HepG2 (cell line): Measurements from ENCODE around the gene ST6GALNAC2. TPM values are rescaled to one million over a fixed set of nuclear protein-coding genes. Genes with fewer than 3 reads are reported as not detected.

Experiments
- BRD4 ChIP-seq: sonication (generic); formaldehyde crosslinking; IDR thresholded peaks from 2 replicates; pipeline ENCODE4 v1.4.0; 2020; ENCODE audit warnings: missing genetic modification reagents
- CEBPG ChIP-seq: IDR thresholded peaks from 2 replicates; pipeline ENCODE4 v1.6.1; 2016
- HHEX ChIP-seq: IDR thresholded peaks from 2 replicates; pipeline ENCODE4 v1.6.1; 2016; ENCODE audit warnings: control low read depth
- NONO ChIP-seq, 2 experiments: fragments of 450-650 bp in 1 of 2; sonication (generic) in 1 of 2; formaldehyde crosslinking in 1 of 2; IDR thresholded peaks in 1 of 2; conservative IDR thresholded peaks in 1 of 2; 2 replicates each; pipeline versions ENCODE4 v1.6.1 to v1.8.0; 2017 to 2022; ENCODE audit warnings: mild to moderate bottlenecking in 1 of 2, missing genetic modification reagents in 1 of 2, moderate library complexity in 1 of 2
- POLR2G ChIP-seq: fragments of 200-400 bp; formaldehyde crosslinking; IDR thresholded peaks from 2 replicates; pipeline ENCODE4 v1.6.1; 2018; ENCODE audit warnings: mild to moderate bottlenecking, low read depth, low read length, moderate library complexity
- STAG1 ChIP-seq: sonication (generic); formaldehyde crosslinking; IDR thresholded peaks from 2 replicates; pipeline ENCODE4 v1.4.0; 2020; ENCODE audit warnings: missing genetic modification reagents
- ZBTB7B ChIP-seq: sonication (generic); formaldehyde crosslinking; IDR thresholded peaks from 2 replicates; pipeline ENCODE4 v1.4.0; 2020; ENCODE audit warnings: missing genetic modification reagents
- ZHX1 ChIP-seq: sonication (generic); formaldehyde crosslinking; IDR thresholded peaks from 2 replicates; pipeline ENCODE4 v1.8.1; 2022; ENCODE audit warnings: low read depth, mild to moderate bottlenecking, missing genetic modification reagents
- ZNF205 ChIP-seq: IDR thresholded peaks from 2 replicates; pipeline ENCODE4 v1.6.1; 2018; ENCODE audit warnings: missing biosample characterization, missing genetic modification reagents
- ZNF225 ChIP-seq: sonication (generic); formaldehyde crosslinking; IDR thresholded peaks from 2 replicates; pipeline ENCODE4 v1.4.0; 2020; ENCODE audit warnings: mild to moderate bottlenecking, missing genetic modification reagents
- ZNF232 ChIP-seq: sonication (generic); formaldehyde crosslinking; IDR thresholded peaks from 2 replicates; pipeline ENCODE4 v1.4.0; 2020; ENCODE audit warnings: missing genetic modification reagents, borderline replicate concordance
- ZNF326 ChIP-seq: sonication (generic); formaldehyde crosslinking; IDR thresholded peaks from 2 replicates; pipeline ENCODE4 v1.4.0; 2020; ENCODE audit warnings: missing genetic modification reagents, borderline replicate concordance
- ZNF747 ChIP-seq: sonication (generic); formaldehyde crosslinking; IDR thresholded peaks from 2 replicates; pipeline ENCODE4 v1.8.1; 2023; ENCODE audit warnings: missing genetic modification reagents, mild to moderate bottlenecking, borderline replicate concordance
- ZSCAN30 ChIP-seq: sonication (generic); formaldehyde crosslinking; IDR thresholded peaks from 2 replicates; pipeline ENCODE4 v1.5.0; 2020; ENCODE audit warnings: mild to moderate bottlenecking, missing genetic modification reagents
- ZSCAN5A ChIP-seq: sonication (generic); formaldehyde crosslinking; IDR thresholded peaks from 2 replicates; pipeline ENCODE4 v1.8.0; 2022; ENCODE audit warnings: mild to moderate bottlenecking, missing genetic modification reagents, borderline replicate concordance
- polyA plus RNA-seq, 8 experiments: library from polyadenylated mRNA; depleted of rRNA in 3 of 8; stranded (reverse) in 7 of 8; unstranded in 1 of 8; fragments of >200 nt; fragmentation: Illumina TruSeq in 4 of 8; extraction: Trizol in 4 of 8; gene quantifications; 2 replicates each; pipeline versions ENCODE4 v1.2.1 to v1.2.3, GENCODE V29; 2011 to 2016; ENCODE audit warnings: low read depth in 4 of 8, missing spikeins in 1 of 8, mixed read lengths in 1 of 8; ENCODE audit not compliant: insufficient read depth in 1 of 8
- total RNA-seq, 5 experiments: library from RNA; depleted of rRNA; stranded (reverse); fragments of >200 nt; fragmentation: Illumina TruSeq; extraction: Trizol; gene quantifications; 2 replicates each; pipeline ENCODE4 v1.2.3, GENCODE V29; 2016; ENCODE audit warnings: low read depth in 1 of 5
- TF ChIP-seq, protein P1 (sequence below): sonication (generic); formaldehyde crosslinking; IDR thresholded peaks from 2 replicates; pipeline ENCODE4 v1.4.0; 2020; ENCODE audit warnings: mild to moderate bottlenecking, missing genetic modification reagents
- TF ChIP-seq, protein P2 (sequence below): sonication (generic); formaldehyde crosslinking; IDR thresholded peaks from 2 replicates; pipeline ENCODE4 v1.5.0; 2020; ENCODE audit warnings: missing genetic modification reagents
- TF ChIP-seq, protein P3 (sequence below): sonication (generic); formaldehyde crosslinking; conservative IDR thresholded peaks from 2 replicates; pipeline ENCODE4 v1.8.0; 2022; ENCODE audit warnings: low read depth, missing genetic modification reagents

The ST6GALNAC2 gene
- total and polyA plus RNA-seq, 2 of the 13 experiments (the other 11 are each of a cell fraction or from before 2014, with no cell fraction given), result 0.12 to 0.49 TPM

DNA sequence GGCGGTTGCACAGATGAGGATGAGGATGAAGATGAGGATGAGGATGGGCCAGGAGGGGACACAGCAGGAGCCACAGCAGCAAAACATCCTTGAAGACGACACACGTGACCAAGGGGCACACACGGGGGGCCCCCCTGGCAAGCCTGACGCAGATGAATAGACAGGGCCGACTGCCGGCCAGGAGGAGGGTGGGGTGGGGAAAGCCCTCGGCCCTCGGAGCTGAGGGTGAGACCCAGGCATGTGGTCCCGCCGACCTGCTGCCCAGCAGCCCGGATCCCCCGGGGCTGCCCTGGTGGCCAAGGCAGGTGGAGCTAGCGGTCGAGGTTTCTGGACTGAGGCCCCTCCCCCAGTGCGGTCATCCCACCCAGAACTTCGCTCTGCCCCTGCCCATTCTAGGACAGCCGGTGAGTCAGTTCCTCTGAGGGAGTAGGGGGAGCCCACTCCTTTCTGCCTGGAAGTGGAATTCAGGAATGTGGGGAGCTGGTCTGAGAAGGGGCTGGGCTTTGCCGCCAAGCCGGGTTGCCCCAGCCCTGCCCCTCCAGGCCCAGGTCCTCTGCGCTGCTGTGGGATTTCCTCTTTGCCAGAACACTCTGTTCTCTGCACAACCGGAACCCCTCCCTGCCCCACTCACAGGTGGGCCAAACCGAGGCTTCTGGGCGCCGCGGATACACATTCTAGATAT, 58.1 kb downstream of the ST6GALNAC2 start (continued):
- TF ChIP-seq, protein P1, sequence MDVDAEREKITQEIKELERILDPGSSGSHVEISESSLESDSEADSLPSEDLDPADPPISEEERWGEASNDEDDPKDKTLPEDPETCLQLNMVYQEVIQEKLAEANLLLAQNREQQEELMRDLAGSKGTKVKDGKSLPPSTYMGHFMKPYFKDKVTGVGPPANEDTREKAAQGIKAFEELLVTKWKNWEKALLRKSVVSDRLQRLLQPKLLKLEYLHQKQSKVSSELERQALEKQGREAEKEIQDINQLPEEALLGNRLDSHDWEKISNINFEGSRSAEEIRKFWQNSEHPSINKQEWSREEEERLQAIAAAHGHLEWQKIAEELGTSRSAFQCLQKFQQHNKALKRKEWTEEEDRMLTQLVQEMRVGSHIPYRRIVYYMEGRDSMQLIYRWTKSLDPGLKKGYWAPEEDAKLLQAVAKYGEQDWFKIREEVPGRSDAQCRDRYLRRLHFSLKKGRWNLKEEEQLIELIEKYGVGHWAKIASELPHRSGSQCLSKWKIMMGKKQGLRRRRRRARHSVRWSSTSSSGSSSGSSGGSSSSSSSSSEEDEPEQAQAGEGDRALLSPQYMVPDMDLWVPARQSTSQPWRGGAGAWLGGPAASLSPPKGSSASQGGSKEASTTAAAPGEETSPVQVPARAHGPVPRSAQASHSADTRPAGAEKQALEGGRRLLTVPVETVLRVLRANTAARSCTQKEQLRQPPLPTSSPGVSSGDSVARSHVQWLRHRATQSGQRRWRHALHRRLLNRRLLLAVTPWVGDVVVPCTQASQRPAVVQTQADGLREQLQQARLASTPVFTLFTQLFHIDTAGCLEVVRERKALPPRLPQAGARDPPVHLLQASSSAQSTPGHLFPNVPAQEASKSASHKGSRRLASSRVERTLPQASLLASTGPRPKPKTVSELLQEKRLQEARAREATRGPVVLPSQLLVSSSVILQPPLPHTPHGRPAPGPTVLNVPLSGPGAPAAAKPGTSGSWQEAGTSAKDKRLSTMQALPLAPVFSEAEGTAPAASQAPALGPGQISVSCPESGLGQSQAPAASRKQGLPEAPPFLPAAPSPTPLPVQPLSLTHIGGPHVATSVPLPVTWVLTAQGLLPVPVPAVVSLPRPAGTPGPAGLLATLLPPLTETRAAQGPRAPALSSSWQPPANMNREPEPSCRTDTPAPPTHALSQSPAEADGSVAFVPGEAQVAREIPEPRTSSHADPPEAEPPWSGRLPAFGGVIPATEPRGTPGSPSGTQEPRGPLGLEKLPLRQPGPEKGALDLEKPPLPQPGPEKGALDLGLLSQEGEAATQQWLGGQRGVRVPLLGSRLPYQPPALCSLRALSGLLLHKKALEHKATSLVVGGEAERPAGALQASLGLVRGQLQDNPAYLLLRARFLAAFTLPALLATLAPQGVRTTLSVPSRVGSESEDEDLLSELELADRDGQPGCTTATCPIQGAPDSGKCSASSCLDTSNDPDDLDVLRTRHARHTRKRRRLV (CRISPR knock-in tag), result no peak
- TF ChIP-seq HHEX (CRISPR knock-in tag) (no peak), ZSCAN5A (no peak), CEBPG (no peak), ZNF225 (CRISPR knock-in tag) (peak; percentile 70; the same call in 1 of the 2 replicates), ZNF232 (CRISPR knock-in tag) (no peak), ZNF205 (no peak), ZNF326 (CRISPR knock-in tag) (no peak), BRD4 (CRISPR knock-in tag) (no peak), STAG1 (no peak), ZBTB7B (CRISPR knock-in tag) (peak; percentile 72; the same call in 1 of the 2 replicates), ZNF747 (CRISPR knock-in tag) (no peak), ZHX1 (CRISPR knock-in tag) (no peak; the same call in 1 of the 2 replicates), POLR2G (0 out of 2 replicates have a peak, but pooled peaks have one; percentile 34), NONO (IDR thresholded peaks at IDR 0.05) (no peak), NONO (CRISPR knock-in tag; conservative IDR thresholded peaks at IDR 0.05) (no peak), ZSCAN30 (CRISPR knock-in tag) (no peak)
- TF ChIP-seq, protein P2, sequence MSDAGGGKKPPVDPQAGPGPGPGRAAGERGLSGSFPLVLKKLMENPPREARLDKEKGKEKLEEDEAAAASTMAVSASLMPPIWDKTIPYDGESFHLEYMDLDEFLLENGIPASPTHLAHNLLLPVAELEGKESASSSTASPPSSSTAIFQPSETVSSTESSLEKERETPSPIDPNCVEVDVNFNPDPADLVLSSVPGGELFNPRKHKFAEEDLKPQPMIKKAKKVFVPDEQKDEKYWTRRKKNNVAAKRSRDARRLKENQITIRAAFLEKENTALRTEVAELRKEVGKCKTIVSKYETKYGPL (CRISPR knock-in tag), result no peak
- TF ChIP-seq, protein P3, sequence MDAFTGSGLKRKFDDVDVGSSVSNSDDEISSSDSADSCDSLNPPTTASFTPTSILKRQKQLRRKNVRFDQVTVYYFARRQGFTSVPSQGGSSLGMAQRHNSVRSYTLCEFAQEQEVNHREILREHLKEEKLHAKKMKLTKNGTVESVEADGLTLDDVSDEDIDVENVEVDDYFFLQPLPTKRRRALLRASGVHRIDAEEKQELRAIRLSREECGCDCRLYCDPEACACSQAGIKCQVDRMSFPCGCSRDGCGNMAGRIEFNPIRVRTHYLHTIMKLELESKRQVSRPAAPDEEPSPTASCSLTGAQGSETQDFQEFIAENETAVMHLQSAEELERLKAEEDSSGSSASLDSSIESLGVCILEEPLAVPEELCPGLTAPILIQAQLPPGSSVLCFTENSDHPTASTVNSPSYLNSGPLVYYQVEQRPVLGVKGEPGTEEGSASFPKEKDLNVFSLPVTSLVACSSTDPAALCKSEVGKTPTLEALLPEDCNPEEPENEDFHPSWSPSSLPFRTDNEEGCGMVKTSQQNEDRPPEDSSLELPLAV (CRISPR knock-in tag), result no peak
